ENCODE data around the gene NTM.

The NTM gene

DNA sequence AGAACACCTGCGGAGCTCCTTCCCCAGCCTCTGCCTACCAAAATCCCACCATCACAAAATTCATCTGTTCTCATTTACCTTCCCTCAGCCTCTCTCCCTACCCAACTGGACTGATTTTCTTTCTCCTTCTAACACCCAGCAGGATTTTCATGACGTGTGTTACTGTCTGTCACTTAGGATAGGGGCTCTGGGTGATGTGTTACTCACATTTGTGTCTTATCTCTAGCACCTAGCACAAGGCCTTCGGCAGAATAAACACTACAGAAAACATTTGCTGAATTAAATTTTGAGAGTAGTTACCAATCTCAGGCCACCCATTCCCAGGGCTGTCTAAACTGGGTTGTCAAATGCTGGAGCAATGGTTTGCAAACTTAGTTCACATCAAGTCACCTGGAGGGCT lies 88.0 kb downstream of the NTM start:
- DNase-seq (ENCODE audit: low read depth in 2 of 2): no peak
- no peak overlapping the region for H3K4me3 ChIP-seq (replicated peaks in 1 of 2; ENCODE audit: low read depth in 2 of 2, low read length in 2 of 2)
- TF ChIP-seq, protein P1, sequence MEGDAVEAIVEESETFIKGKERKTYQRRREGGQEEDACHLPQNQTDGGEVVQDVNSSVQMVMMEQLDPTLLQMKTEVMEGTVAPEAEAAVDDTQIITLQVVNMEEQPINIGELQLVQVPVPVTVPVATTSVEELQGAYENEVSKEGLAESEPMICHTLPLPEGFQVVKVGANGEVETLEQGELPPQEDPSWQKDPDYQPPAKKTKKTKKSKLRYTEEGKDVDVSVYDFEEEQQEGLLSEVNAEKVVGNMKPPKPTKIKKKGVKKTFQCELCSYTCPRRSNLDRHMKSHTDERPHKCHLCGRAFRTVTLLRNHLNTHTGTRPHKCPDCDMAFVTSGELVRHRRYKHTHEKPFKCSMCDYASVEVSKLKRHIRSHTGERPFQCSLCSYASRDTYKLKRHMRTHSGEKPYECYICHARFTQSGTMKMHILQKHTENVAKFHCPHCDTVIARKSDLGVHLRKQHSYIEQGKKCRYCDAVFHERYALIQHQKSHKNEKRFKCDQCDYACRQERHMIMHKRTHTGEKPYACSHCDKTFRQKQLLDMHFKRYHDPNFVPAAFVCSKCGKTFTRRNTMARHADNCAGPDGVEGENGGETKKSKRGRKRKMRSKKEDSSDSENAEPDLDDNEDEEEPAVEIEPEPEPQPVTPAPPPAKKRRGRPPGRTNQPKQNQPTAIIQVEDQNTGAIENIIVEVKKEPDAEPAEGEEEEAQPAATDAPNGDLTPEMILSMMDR (IDR thresholded peaks at IDR 0.05; ENCODE audit: low read depth, low read length): no peak

DNA sequence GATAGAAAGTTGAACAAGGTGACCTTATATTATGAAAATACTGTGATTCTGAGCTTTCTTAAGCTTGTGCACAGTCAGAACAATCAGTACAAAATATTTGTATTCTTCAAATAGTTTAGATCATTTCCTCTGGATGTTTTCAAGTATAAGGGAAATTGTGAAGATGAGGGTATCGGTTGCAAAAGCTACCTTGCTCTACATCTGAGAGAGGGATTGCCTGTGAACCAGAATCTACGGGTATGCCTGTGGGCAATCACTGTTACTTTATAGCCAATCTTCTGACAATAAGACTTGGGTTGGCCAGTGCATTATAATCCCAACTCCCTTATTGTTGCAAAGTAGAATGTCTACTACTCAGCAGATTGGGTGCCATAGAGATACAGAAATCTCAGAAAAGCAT lies 90.5 kb downstream of the NTM start:
- no peak for DNase-seq (ENCODE audit: low read depth in 2 of 2)
- TF ChIP-seq, protein P1 (IDR thresholded peaks at IDR 0.05; ENCODE audit: low read depth, low read length): no peak
- H3K4me3 ChIP-seq (replicated peaks in 1 of 2; ENCODE audit: low read depth in 2 of 2, low read length in 2 of 2): no peak overlapping the region

DNA sequence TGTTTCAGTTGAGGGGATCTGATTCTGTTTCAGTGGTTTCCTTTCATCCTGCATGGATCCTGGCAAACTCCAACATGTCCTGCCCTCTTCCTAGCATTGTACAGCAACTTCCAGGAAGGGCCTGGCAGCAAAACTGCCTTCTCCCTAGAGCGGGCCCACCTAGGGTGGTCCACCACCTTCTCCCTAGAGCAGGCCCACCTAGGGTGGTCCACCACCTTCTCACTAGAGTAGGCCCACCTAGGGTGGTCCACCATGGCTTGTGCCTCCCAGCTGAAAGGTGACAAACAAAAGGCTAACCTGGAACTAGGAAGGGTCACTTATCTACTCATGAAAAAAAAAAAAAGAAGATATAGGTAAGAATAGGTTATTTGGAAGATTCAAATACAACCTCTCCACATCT lies 92.2 kb downstream of the NTM start:
- TF ChIP-seq, protein P1 (IDR thresholded peaks at IDR 0.05; ENCODE audit: low read depth, low read length): no peak
- DNase-seq (ENCODE audit: low read depth in 2 of 2): no peak
- H3K4me3 ChIP-seq (replicated peaks in 1 of 2; ENCODE audit: low read depth in 2 of 2, low read length in 2 of 2): no peak overlapping the region

DNA sequence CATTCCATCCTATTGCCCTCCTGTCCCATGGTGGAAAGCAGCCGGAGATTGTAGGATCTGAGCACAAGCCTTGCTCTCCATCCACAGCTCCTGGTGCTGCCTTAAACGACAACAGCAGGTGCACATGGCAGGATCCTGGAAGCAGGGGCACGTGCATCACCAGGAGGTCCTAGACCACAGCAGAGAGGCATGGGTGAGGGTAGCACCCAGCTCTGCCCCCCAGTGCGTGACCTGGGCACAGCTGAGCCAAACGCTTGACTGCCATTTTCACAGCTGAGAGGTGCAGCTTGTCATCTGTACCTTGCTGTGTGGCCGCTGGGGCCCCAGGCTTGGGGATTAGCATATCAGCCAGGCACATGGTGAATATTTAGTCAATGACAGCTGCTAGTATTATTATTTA lies 92.7 kb downstream of the NTM start:
- TF ChIP-seq, protein P1 (IDR thresholded peaks at IDR 0.05; ENCODE audit: low read depth, low read length): no peak
- DNase-seq (ENCODE audit: low read depth in 2 of 2): no peak
- no peak overlapping the region for H3K4me3 ChIP-seq (replicated peaks in 1 of 2; ENCODE audit: low read depth in 2 of 2, low read length in 2 of 2)

DNA sequence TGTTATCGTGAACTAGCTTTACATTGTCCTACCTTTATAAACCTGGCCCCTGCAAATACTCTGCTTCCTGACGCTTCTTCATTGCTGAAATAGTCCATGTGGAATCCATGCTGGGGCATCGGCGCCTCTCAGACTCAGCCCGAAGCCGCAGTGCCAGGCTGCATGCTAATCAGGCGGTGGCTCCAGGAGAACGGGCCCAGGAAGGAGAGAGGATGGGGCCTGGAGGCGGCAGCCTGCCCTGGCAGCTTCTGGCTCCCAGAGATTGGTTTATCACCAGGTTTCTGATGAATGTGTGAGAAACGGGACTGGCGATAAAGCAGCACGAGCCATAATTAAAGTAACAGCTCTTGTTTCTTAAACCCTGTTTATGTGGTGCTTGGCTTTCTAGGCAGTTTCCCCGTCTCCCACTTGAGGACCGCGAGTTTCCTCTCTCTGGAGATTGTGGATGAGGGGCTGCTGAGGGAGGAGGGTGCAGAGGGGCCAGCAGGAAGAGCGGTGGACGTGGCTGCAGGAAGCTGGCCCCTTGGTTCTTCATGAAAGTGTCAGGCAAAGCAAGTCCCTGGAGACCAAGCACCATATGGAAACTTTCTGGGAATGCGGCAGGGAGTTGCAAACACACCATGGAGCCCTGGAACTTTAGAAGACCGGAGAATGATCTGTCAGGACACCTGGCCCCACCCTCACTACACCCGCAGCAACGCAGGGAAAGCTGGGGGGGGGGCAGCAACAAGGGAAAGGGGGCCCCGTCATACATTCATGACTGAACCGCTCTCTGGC lies 93.4 kb downstream of the NTM start:
- no peak for DNase-seq (ENCODE audit: low read depth in 2 of 2)
- no peak overlapping the region for H3K4me3 ChIP-seq (replicated peaks in 1 of 2; ENCODE audit: low read depth in 2 of 2, low read length in 2 of 2)
- TF ChIP-seq, protein P1 (IDR thresholded peaks at IDR 0.05; ENCODE audit: low read depth, low read length): no peak

DNA sequence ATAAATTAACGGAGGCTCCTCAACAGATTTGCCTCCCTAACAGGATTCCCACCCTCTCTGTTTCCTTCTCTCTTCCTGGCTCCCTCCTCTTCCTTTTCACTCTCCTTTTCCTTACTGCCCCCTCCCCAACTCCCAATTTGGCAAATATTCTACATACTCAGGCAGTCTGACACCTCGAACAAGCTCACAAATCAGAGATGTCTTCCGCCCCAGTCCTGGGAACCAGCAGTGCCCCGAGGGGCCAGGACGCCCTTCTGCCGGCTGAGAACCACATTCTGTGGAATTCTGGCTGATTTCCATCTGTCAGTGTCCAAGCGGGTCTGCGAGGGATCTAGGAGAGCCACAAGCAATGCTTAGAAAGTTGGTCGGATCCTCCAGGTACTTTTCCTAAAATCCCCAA lies 94.0 kb downstream of the NTM start:
- H3K4me3 ChIP-seq (replicated peaks in 1 of 2; ENCODE audit: low read depth in 2 of 2, low read length in 2 of 2): no peak overlapping the region
- TF ChIP-seq, protein P1 (IDR thresholded peaks at IDR 0.05; ENCODE audit: low read depth, low read length): no peak
- DNase-seq (ENCODE audit: low read depth in 2 of 2): no peak

DNA sequence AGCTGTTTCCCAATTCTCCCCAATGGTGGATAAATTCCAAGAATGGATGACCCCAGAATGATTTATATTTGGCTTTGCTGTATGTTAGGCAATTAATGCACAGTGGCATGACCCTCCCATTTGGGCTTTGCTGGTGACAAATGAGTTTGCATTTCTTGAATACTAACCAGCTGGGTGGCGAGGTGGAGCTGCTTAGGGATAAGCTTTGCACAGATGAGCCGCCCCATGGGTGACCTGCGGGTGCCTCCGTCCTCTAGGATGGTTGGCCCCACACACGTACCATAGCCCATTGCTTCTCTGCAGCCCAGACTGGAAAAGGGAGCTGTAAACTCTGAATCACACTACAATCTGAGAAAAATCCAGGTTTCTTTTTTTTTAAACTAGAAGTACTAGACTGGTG lies 94.6 kb downstream of the NTM start:
- DNase-seq (ENCODE audit: low read depth in 2 of 2): no peak
- no peak overlapping the region for H3K4me3 ChIP-seq (replicated peaks in 1 of 2; ENCODE audit: low read depth in 2 of 2, low read length in 2 of 2)
- TF ChIP-seq, protein P1 (IDR thresholded peaks at IDR 0.05; ENCODE audit: low read depth, low read length): no peak
